MM.1S (cell line): ENCODE results near the gene POLR3E.

ENCODE experiments used
- DNase-seq: peaks from one replicate; pipeline ENCODE4 v3.0.0-alpha.2; 2015
- H2AFZ ChIP-seq: fragments of 300-600 bp; sonication (generic); 2 replicates; pipeline ENCODE4 v1.6.0; 2016; ENCODE audit warnings: antibody characterized with exemption, low read length
- H3F3A ChIP-seq: fragments of 300-600 bp; sonication (generic); 2 replicates; pipeline ENCODE4 v1.6.1; 2016; ENCODE audit warnings: mild to moderate bottlenecking, antibody characterized with exemption, low read length, moderate library complexity, mixed read lengths; ENCODE audit not compliant: insufficient read depth
- H3K27ac ChIP-seq: fragments of 300-600 bp; sonication (generic); 2 replicates; pipeline ENCODE4 v1.5.1; 2016; ENCODE audit warnings: mild to moderate bottlenecking, low read length
- H3K27me3 ChIP-seq: fragments of 300-600 bp; sonication (generic); replicated peaks from 2 replicates; pipeline ENCODE4 v1.6.0; 2016; ENCODE audit warnings: low read length; ENCODE audit not compliant: insufficient read depth
- H3K36me3 ChIP-seq: fragments of 300-600 bp; sonication (generic); replicated peaks from 2 replicates; pipeline ENCODE4 v1.6.1; 2016; ENCODE audit warnings: mild to moderate bottlenecking, low read length, mixed read lengths; ENCODE audit not compliant: insufficient read depth
- H3K4me1 ChIP-seq: fragments of 300-600 bp; sonication (generic); 2 replicates; pipeline ENCODE4 v1.6.1; 2016; ENCODE audit warnings: low read length, mixed read lengths
- H3K4me2 ChIP-seq: fragments of 300-600 bp; sonication (generic); 2 replicates; pipeline ENCODE4 v1.6.0; 2016; ENCODE audit warnings: low read depth, low read length
- H3K4me3 ChIP-seq: fragments of 300-600 bp; sonication (generic); 2 replicates; pipeline ENCODE4 v1.5.1; 2016; ENCODE audit warnings: low read length, mixed read lengths
- H3K79me2 ChIP-seq: fragments of 300-600 bp; sonication (generic); 2 replicates; pipeline ENCODE4 v1.6.1; 2016; ENCODE audit warnings: mixed run types, low read length, mixed read lengths
- H3K9ac ChIP-seq: fragments of 300-600 bp; sonication (generic); 2 replicates; pipeline ENCODE4 v1.6.1; 2016; ENCODE audit warnings: low read length, mixed read lengths
- H3K9me2 ChIP-seq: fragments of 300-600 bp; sonication (generic); replicated peaks from 2 replicates; pipeline ENCODE4 v1.6.1; 2016; ENCODE audit warnings: mild to moderate bottlenecking, low read length, mixed read lengths; ENCODE audit not compliant: insufficient read depth
- H3K9me3 ChIP-seq: fragments of 300-600 bp; sonication (generic); replicated peaks from 2 replicates; pipeline ENCODE4 v1.6.1; 2016; ENCODE audit warnings: mild to moderate bottlenecking, low read length, mixed read lengths; ENCODE audit not compliant: insufficient read depth
- H4K20me1 ChIP-seq: fragments of 300-600 bp; sonication (generic); 2 replicates; pipeline ENCODE4 v1.6.1; 2016; ENCODE audit warnings: mild to moderate bottlenecking, low read length, moderate library complexity, mixed read lengths; ENCODE audit not compliant: insufficient read depth
- EZH2 ChIP-seq: fragments of 300-600 bp; sonication (generic); optimal IDR thresholded peaks from 2 replicates; pipeline ENCODE3; 2017; ENCODE audit warnings: low read depth, mild to moderate bottlenecking, antibody characterized with exemption, low read length, mixed read lengths
- EZH2phosphoT487 ChIP-seq: fragments of 300-600 bp; sonication (generic); IDR thresholded peaks from 2 replicates; pipeline ENCODE4 v1.6.1; 2018; ENCODE audit warnings: antibody characterized with exemption, low read length
- TF ChIP-seq, protein P1 (sequence below): fragments of 300-600 bp; sonication (generic); IDR thresholded peaks from 2 replicates; pipeline ENCODE4 v1.5.1; 2016; ENCODE audit warnings: antibody characterized with exemption, low read length, mixed read lengths

The POLR3E gene

DNA sequence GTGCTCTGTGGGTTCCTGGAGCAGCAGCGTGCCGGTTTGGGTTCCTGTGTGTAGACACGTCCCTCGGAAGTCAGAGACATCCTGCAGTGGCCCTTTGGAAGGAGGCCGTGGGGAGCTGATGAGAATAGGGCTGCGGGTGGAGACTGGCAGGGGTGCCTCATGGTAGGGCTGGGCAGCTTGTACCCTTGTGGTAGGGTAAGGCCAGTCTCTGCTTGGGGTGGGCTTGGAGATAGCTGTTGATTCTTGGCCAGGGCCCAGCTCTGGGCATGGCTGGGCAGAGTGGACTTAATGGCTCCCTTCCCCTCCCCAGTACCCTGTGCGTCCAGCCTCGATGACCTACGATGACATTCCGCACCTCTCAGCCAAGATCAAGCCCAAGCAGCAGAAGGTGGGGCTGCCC lies 10.6 kb downstream of the POLR3E start:
- no peaks in the 10 kb centered on the region for H3K9me3 ChIP-seq
- no peak overlapping the region for H3K27ac ChIP-seq
- H3K36me3 ChIP-seq = peaks cover 7% of the 10 kb centered on the region; the same call in 1 of the 2 replicates
- peaks cover 56% of the 10 kb centered on the region for H3K79me2 ChIP-seq
- no peak overlapping the region for H3K4me2 ChIP-seq
- TF ChIP-seq EZH2phosphoT487 (no peak), EZH2 (no peak)
- TF ChIP-seq, protein P1, sequence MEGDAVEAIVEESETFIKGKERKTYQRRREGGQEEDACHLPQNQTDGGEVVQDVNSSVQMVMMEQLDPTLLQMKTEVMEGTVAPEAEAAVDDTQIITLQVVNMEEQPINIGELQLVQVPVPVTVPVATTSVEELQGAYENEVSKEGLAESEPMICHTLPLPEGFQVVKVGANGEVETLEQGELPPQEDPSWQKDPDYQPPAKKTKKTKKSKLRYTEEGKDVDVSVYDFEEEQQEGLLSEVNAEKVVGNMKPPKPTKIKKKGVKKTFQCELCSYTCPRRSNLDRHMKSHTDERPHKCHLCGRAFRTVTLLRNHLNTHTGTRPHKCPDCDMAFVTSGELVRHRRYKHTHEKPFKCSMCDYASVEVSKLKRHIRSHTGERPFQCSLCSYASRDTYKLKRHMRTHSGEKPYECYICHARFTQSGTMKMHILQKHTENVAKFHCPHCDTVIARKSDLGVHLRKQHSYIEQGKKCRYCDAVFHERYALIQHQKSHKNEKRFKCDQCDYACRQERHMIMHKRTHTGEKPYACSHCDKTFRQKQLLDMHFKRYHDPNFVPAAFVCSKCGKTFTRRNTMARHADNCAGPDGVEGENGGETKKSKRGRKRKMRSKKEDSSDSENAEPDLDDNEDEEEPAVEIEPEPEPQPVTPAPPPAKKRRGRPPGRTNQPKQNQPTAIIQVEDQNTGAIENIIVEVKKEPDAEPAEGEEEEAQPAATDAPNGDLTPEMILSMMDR = no peak
- no peaks in the 10 kb centered on the region for H3K4me1 ChIP-seq
- peaks cover 4% of the 10 kb centered on the region; the same call in 1 of the 2 replicates for H4K20me1 ChIP-seq
- no peaks in the 10 kb centered on the region for H3K27me3 ChIP-seq
- H3K4me3 ChIP-seq = no peak overlapping the region
- H2AFZ ChIP-seq = no peak overlapping the region
- DNase-seq = no peak
- no peaks in the 10 kb centered on the region; the same call in 1 of the 2 replicates for H3F3A ChIP-seq
- H3K9ac ChIP-seq = no peak overlapping the region
- H3K9me2 ChIP-seq = no peaks in the 10 kb centered on the region

DNA sequence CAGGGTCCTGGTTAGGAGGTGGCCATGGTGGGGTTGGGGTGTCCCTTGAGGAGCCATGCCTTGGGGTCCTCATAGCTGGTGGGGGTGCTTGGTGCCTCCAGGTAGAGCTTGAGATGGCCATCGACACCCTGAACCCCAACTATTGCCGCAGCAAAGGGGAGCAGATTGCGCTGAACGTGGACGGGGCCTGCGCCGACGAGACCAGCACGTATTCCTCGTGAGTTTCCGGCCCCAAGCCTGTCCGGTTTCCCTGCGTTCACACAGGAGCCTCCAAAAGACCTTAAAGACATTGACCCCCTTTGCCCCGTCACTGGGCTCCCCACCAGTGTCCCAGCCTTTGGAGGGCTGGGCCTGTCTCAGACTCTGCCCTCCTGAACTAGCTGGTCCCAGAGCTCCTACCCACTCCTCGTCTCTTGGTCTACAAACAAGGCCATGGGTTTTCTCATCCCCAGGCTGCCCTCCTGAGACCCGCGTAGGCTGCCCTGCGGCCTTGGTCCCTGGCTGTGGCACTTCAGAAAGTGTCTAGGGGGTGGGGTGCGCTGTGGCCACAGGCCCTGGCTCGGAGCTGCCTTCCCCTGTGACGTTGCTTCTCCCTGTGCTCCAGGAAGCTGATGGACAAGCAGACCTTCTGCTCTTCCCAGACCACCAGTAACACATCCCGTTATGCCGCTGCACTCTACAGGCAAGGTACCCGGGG lies 11.8 kb downstream of the POLR3E start:
- Histone ChIP-seq H4K20me1 (peaks cover 2% of the 10 kb centered on the region; the same call in 1 of the 2 replicates), H3K36me3 (peaks cover 6% of the 10 kb centered on the region; the same call in 1 of the 2 replicates), H3K9ac (no peak overlapping the region), H3K9me3 (no peaks in the 10 kb centered on the region), H3K9me2 (no peaks in the 10 kb centered on the region), H3K79me2 (peaks cover 47% of the 10 kb centered on the region), H2AFZ (no peak overlapping the region), H3K4me3 (no peak overlapping the region), H3K4me2 (no peak overlapping the region), H3K27me3 (no peaks in the 10 kb centered on the region), H3F3A (no peaks in the 10 kb centered on the region), H3K4me1 (no peaks in the 10 kb centered on the region), H3K27ac (no peak overlapping the region)
- TF ChIP-seq EZH2phosphoT487 (no peak), EZH2 (no peak)
- TF ChIP-seq, protein P1 = no peak
- no peak for DNase-seq

DNA sequence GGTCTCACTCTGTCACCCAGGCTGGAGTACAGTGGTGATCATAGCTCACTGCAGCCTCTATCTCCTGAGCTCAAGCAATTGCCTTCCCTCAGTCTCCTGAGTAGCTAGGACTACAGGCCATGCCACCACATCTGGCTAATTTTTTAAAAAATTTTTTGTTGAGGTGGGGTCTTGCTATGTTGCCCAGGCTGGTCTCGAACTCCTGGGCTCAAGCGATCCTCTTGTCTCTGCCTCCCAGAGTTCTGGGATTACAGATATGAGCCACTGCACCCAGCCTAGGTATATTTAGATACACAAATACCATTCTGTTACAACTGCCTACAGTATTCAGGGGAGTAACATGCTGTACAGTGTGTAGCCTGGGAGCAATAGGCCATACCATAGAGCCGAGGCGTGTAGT lies 14.3 kb downstream of the POLR3E start:
- no peaks in the 10 kb centered on the region for H3K4me1 ChIP-seq
- H3K36me3 ChIP-seq = peaks cover 6% of the 10 kb centered on the region; the same call in 1 of the 2 replicates
- DNase-seq = no peak
- H3K4me3 ChIP-seq = no peak overlapping the region
- no peak overlapping the region for H2AFZ ChIP-seq
- H3F3A ChIP-seq = no peaks in the 10 kb centered on the region
- no peaks in the 10 kb centered on the region for H3K9me3 ChIP-seq
- no peaks in the 10 kb centered on the region for H3K9me2 ChIP-seq
- H3K4me2 ChIP-seq = no peak overlapping the region
- H4K20me1 ChIP-seq = no peaks in the 10 kb centered on the region
- H3K9ac ChIP-seq = no peak overlapping the region
- H3K27ac ChIP-seq = no peak overlapping the region
- no peaks in the 10 kb centered on the region for H3K27me3 ChIP-seq
- TF ChIP-seq, protein P1 = no peak
- TF ChIP-seq EZH2phosphoT487 = no peak
- no peak for TF ChIP-seq EZH2
- H3K79me2 ChIP-seq = peaks cover 23% of the 10 kb centered on the region
